ENCODE data around the gene PERM1.
"Not testable (repeated sequence)": the region's sequence is repeated elsewhere in the genome, so short reads cannot be mapped to it uniquely, and the experiment has no call there.

The PERM1 gene

DNA sequence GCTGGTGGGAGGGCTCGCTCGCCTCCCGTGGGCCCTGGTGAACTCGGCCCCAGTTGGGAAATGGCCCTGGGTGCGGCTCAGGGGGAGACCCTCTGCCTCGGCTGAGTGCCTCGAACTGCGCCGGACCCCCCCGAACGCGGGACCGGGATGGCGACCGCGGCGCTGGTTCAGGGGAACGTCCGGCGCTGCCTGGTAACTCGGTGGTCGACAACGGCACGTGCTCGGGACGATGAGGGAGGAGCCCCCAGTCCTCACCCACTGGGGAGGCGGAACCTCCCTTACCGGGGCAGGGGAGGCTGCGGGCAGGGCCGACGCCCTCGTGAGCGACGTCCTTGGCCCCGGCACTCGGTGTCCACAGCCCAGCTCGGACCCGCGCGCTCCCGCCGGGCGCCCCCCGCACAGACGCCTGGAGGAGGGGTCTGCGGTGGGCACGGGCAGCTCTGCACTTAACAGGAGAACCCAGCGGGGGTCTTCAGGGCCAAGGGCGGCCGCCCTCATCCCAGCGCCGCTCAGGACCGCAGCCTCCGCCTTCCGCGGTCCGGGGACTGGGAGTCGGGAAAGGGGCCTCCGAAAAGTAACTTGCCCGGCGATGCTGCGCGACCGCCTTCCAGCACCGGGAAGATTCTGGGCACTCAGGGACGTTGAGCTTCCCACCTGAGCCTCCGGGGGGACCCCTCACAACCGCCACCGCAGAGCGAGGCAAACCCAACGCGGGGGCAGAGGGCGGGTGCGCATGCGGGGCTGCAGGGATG, 16.3 kb upstream of the PERM1 start:
- no peak for DNase-seq (ENCODE audit: low spot score)

DNA sequence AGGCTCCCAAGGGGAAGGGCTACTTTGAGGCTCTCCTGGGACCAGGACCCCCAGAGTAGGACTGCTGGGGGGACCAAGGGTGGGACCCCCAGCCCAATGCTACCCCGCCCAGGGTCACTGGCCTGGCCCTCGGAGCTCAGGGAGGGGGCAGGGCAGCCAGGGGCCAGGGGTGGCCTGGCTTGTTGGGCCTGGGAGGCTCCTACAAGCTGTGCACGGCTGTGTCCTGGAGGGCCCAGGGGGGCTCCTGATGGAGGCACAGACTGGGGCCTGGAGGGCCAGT, 15.8 kb upstream of the PERM1 start:
- no peak for DNase-seq (ENCODE audit: low spot score)

DNA sequence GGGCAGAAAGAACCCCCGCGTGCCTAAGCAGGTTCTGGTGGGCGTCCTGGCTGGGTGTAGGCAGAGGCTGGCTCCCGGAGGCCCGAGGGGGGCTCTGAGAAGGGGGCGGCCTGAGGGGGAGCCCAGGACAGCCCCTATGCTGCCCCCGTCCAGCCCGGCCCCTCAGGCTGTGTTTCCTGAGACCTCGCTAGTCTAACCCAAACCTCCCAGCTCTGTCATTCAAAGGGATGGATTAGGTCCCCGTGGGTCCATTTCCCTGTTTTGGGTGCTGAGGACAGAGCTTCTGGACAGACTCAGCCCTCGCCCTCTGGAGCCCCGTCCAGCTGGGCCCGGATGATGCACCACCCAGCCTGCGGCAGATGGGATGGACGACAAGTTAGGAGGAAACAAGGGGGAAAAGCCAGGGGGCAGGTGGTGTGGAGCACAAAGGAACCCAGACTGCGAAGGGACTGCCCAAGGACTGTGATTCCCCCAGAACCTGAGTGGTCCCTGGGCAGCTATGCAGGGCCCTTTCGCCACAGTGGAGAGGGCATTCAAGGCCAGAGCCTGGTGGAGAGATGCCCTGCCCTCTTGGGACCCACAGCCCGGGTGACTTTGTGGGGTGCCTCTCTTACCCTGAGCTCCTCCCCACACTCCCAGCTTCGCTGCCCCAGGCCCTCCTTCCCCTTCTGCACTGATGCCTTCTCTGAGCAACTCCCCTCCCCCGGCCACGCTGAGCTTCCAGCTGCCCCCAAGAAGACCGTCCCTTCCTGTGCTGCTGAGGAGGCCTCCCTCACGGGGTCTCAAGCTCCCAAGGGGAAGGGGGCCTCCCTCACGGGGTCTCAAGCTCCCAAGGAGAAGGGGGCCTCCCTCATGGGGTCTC, 15.2 kb upstream of the PERM1 start:
- no peak for DNase-seq (ENCODE audit: low spot score)

DNA sequence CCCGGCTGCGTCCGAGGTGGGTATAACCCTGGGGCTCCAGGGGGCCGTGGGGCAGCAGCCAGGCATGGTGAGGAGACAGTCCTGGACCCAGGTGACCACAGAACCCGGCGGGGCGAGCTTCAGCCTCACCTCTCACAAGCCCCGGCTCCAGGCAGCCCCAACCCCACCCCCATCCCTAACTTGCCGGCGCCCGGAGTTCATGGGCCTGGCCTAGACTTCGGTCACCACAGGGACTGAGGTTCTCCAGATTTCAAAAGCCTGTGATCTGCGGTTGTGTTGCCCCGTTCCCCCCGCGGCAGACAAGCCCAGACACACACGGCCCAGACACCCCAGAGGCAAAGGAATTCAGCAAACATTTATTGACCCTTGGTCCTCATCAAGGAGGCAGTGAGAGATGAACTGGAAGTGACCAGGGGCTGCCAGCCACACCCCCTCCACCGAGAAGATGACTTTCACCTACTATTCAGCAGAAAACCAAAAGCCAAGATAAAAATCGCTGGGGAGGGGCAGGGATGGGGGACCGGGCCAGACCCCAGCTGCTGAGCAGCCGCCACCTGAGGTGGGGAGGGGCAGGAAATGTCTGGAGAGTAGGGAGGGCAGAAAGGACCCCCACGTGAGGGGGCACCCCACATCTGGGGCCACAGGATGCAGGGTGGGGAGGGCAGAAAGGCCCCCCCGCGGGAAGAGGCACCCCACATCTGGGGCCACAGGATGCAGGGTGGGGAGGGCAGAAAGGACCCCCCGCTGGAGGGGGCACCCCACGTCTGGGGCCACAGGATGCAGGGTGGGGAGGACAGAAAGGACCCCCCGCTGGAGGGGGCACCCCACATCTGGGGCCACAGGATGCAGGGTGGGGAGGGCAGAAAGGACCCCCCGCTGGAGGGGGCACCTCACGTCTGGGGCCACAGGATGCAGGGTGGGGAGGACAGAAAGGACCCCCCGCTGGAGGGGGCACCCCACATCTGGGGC, 14.1 kb upstream of the PERM1 start:
- DNase-seq (ENCODE audit: low spot score) = no peak

DNA sequence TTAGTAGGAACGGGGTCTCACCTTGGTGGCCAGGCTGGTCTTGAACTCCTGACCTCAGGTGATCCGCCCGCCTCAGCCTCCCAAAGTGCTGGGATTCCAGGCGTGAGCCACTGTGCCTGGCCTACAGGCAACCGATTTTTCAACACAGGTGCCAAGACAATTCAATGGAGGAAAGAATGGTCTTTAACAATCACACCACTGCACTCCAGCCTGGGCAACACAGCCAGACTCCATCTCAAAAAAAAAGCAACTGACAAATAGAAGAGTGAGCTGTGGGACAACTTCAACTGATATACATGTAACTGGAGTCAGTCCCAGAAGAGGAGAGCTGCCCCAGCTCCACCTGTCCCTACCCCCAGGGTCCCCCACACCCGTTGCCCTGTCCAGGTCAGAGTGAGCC, 12.7 kb upstream of the PERM1 start:
- not testable (repeated sequence) for DNase-seq (ENCODE audit: low spot score)

DNA sequence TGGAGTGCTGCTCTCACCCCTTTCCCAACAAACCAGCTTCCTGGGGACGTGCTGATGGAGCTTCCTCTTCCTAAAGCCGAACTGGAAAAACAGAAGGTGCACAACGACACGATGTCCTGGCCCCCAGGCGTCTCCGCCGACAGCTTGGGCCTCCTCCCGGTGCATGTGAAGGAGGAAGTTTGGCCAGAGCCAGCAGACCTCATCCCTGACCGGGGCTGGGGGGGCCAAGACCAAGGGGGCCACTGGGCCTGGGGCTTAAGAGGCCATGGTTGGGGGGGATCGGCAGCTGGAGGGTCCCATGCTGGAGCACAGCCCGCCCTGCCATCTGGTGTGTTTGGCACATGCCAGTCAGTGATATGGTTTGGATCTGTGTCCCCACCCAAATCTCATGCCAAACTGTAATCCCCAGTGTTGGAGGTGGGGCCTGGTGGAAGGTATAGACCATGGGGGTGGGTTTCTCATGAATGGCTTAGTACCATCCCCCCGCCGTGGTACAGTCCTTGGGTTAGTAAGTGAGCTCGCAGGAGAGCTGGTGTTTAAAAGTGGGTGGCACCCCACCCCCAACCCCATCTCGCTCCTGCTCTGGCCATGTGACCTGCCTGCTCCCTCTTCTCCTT, 11.6 kb upstream of the PERM1 start:
- no peak for DNase-seq (ENCODE audit: low spot score)

DNA sequence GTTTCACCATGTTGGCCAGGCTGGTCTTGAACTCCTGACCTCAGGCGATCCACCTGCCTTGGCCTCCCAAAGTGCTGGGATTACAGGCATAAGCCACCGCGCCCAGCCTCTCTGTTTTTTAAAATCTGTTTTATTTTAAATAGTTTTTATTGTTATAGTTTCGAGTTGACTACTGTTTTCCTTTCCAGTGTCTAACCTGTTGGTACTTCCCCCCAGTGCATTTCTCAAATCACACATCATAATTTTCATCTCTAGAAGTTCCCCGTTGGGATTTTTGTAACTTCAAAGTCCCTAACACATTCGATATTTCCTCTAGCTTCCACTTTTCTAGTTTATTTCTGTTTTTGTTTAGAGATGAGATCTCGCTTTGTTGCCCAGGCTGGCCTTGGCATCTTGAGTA, 10.5 kb upstream of the PERM1 start:
- DNase-seq (ENCODE audit: low spot score) = no peak

DNA sequence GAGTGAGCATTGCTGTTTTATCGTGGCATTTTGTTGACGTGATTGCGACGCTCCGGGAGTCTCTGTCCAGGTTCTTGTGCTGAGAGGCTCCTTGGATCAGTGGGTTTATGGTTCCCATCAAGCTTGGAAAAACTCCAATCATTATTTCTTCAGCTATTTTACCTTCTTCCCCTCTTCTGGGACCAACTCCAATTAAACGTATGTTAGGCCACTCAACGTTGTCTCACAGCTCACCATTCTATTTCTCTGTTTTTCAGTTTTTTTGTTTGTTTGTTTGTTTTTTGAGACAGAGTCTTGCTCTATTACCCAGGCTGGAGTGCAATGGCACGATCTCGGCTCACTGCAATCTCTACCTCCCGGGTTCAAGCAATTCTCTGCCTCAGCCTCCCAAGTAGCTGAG, 10.0 kb upstream of the PERM1 start:
- no peak for DNase-seq (ENCODE audit: low spot score)

DNA sequence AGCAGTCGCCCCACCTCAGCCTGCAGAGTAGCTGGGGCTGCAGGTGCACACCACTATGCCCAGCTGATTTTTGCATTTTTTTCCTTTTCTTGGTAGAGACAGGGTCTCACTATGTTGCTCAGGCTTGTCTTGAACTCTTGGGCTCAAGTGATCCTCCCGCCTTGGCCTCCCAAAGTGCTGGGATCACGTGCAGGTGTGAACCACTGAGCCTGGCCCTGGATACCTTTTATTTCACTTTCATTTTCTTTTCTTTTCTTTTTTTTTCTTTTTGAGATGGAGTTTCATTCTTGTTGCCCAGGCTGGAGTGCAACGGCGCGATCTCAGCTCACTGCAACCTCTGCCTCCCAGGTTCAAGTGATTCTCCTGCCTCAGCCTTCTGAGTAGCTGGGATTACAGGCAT, 9.4 kb upstream of the PERM1 start:
- not testable (repeated sequence) for DNase-seq (ENCODE audit: low spot score)

DNA sequence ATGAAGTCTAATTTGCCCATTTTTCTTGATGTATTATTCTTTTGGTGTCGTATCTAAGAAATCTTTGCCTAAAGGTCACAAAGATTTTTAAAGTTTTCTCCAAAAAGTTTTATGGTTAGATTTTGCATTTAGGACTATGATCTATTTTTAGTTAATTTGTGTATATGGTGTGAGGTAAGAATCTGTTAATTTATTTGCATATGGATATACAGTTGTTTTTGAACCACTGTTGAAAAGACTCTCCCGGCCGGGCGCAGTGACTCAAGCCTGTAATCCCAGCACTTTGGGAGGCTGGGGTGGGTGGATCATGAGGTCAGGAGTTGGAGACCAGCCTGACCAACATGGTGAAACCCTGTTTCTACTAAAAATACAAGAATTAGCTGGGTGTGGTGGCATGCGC, 6.2 kb upstream of the PERM1 start:
- not testable (repeated sequence) for DNase-seq (ENCODE audit: low spot score)

DNA sequence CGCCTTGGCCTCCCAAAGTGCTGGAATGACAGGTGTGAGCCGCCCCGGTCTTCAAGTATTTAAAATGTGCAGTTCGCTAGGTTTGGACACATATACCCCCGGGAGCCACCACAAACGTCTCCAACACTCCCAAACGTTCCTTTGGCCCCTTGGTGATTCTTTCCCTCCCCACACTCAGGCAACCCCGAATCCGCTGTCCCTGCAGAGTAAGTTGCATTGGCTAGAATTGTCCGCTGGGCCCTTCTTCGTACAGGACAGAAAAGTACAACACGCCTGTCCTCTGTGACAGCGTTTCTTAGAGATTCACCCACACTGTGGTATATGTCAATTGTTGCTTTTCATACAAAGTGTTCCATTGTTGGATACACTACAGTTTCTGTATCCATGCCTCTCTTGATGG, 3.2 kb upstream of the PERM1 start:
- DNase-seq (ENCODE audit: low spot score) = no peak

DNA sequence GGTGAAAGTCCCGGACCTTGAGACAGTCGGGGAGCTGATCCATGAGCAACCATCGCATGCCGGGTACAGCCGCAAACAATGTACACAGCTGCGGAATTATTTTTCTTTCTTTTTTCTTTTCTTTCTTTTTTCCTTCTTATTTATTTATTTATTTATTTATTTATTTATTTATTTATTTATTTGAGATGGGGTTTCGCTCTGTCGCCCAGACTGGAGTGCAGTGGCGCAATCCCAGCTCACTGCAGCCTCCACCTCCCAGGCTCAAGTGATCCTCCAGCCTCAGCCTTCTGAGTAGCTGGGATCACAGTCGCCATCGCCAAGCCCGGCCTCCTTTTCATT, 2.6 kb upstream of the PERM1 start:
- no peak for DNase-seq (ENCODE audit: low spot score)

DNA sequence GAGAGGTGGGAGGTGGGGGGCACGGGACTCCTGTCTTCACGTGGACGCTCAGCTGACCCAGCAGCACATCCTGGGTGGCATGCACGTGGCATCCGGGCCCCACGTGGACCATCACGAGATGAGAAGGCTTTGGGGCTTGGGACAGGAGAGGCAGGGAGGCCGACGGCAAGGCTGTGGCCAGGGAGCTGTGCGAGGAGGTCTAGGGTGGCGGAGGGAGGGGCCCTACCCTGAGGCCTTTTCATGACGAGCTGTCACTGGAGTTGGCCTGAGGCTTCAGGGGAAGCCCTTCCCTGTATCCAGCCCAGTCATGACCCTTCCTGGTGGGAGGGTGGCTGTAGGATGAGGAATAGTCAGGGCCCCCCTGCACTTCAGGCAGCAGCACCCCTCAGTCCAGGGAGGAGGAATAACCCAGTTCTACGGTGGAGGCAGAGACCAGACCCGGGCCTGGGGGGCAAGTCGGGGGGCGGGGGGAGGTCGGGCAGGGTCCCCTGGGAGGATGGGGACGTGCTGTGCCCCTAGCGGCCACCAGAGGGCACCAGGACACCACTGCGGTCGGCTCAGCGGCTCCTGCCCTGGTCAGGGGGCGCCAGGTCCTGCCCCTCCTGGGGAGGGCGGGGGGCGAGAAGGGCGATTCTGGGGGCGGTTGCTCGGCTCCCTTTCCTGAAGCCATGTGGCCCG, 2.0 kb upstream of the PERM1 start:
- peak; percentile 78 for DNase-seq (ENCODE audit: low spot score)

DNA sequence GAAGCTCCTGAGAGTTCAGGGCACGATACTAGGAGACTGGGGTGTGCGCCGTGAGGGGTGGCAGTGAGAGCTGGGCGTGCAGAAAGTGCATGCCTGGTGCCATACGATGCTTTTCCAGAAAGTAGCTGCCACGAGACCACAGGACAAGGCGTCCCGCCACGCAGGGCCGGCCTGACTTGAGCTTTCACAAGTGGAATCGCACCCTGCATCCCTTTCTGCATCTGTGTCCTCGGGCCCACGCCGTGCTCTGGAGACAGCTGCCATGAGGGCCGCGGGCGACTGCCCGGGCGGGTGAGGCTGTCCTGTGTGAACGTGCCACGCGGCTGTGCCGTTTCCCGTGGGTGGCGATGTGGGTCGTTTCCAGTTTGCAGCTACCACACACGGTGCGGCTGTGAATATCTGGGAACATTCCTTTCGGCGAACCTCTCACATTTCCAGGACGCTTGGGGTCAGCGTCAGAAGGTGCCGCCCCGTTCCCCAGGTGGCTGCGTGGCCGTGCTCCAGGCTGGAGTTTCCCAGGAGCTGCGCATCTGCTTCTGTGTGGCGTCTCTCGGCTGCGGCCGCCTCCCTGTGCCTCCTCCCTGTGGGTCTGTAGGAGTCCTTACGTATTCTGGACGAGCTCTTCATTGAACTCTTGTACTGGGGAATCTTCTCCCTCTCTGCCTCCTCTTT, 1.0 kb upstream of the PERM1 start:
- no peak for DNase-seq (ENCODE audit: low spot score)

DNA sequence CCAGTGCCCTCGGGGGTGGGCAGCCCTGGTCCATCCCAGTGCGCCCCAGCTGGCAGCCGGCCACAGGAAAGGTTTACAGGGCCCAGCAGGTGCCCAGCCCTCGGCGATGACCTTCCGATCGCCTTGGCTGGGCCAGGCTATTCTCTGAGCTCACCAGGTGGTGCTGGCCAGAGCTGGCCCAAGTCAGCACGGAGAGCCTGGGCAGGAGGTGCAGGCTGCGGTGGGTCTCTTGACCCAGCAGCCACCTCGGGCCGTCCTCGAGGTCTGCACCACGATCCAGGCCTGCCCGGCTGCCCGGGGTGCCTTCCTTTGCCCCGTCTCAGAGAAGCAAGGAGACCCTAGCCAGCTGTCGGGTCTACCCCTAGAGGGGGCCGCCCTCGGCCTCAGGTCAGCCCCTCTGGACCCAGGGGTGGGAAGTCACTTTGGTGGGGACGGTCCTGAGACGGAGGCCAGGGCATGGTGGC, 370 bp downstream of the PERM1 start:
- DNase-seq (ENCODE audit: low spot score) = no peak

DNA sequence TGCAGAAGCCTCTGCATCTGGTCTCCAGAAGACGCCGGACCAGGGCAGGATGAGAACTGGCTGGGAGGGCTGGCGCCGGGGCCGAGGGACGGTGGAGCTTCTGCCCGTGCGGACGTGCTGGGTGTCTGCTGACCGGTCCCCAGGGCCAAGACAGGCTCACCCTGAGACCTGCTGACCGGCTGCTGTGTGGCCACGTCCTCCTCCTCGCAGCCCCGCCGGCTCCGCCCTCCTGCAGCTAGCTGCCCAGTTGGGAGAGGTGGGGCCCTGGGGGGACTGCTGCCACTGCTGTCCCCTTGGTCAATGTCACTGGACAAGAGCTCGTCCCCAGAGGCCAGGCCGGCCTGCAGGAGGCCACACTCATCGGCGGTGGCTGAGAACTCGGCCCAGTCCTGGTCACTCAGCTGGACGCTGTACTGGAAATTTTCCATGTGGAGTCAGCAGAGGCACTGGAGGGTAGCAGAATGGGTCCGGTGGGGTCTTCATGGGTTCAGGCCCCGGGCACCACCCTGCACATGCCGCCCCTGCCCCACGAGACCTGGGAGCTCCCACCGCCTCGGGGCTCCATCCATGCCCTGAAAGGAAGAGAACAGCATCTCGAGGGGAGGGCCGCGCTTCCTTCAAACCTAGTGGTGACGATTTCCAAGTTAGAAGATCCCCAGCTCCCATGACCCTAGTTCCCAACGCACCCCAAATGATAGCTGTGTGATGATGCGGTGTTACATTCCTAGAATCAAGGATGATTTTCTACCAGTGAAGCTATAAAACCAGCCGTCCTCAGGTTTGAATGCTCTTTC, 1.1 kb downstream of the PERM1 start:
- DNase-seq (ENCODE audit: low spot score) = no peak

DNA sequence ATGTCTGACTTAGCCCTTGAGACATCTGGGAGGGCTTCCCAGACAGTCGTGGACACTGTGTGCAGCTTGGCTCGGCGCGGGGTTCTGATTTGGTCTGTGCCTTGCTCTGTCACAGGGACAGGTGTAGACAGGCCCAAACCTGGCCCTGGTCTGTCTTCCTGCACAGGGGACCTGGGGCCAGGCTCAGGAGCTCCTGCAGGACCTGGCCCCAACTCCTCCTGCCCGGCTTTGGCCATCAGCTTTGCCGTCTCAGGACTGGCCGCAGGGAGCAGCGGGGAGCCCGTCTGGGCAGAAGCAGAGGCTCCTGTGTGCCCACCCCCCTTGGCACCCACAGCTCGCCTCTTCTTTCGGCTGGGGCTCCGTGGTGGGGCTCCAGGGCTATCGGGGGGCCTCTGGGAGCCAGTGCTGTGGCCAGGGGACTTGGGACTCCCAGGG, 1.7 kb downstream of the PERM1 start:
- no peak for DNase-seq (ENCODE audit: low spot score)

DNA sequence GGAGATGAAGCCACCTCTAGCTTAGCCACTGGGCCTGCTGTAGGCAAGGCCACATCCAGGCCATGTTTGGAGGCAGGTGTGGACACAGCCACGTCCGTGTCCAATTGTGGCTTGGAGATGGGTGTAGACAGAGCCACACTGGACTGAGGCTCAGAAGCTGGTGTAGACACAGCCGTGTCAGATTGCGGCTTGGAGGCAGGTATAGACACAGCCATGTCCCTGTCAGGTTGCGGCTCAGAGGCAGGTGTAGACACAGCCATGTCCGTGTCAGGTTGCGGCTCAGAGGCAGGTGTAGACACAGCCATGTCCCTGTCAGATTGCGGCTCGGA, 2.2 kb downstream of the PERM1 start:
- no peak for DNase-seq (ENCODE audit: low spot score)

DNA sequence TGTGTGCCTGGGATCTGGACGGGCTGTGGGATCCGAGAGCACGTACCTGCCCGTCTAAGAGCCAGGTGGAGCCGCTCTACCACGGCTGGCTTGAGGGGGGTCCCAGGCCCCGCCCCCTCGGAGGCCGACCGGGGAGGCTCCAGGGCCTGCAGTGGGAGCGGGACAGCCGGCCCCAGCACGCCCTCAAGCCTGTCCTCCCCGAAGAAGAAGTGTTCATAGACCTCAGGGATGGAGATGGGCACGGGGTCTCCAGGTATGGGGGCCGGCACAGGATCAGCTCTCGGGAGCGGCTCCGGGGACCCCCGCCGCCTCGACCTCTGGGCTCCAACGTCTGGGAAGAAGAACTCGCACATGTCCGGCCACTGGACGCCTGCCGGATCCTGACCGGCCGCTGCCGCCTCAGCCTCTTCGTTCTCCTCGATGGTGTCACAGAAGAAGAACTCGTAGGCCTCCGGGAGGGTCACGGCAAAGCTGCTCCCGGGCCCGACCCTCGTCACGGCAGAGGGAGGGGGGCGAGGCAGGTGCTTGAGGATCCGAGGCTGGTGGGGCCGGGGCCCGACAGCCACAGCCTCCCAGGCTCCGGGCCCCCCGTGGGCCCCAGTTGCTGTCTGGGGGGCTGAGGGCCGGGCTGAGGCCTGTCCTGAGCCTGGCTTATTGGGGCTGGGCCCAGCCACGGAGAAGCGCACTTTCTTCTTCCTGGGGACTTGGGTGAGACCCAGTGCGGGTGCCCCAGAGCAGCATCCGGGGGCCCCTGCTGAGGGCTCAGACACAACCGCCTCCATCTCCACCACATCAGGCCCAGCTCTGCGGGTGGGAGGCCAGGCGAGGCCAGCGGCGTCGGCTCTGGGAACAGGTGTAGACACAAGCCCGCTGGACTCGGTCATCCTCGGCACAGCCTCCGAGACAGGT, 2.8 kb downstream of the PERM1 start:
- DNase-seq (ENCODE audit: low spot score) = no peak

All from hepatic stellate cell (primary cell).